Stimulated activated CD4-positive, alpha-beta T cell treated with anti-CD3 and anti-CD28 coated beads, Interleukin-12 subunit alpha, Interleukin-12 subunit beta, amount 100 ng/mL, for 24 hours (primary cell): Measurements from ENCODE around the gene ZNF407.
"Not testable (repeated sequence)": the region's sequence is repeated elsewhere in the genome, so short reads cannot be mapped to it uniquely, and the experiment has no call there.

Experiments
- DNase-seq, 2 experiments: peaks; one replicate each; pipeline ENCODE4 v3.0.0-alpha.2; 2020; ENCODE audit warnings: low read depth in 2 of 2

ZNF407 gene

DNA sequence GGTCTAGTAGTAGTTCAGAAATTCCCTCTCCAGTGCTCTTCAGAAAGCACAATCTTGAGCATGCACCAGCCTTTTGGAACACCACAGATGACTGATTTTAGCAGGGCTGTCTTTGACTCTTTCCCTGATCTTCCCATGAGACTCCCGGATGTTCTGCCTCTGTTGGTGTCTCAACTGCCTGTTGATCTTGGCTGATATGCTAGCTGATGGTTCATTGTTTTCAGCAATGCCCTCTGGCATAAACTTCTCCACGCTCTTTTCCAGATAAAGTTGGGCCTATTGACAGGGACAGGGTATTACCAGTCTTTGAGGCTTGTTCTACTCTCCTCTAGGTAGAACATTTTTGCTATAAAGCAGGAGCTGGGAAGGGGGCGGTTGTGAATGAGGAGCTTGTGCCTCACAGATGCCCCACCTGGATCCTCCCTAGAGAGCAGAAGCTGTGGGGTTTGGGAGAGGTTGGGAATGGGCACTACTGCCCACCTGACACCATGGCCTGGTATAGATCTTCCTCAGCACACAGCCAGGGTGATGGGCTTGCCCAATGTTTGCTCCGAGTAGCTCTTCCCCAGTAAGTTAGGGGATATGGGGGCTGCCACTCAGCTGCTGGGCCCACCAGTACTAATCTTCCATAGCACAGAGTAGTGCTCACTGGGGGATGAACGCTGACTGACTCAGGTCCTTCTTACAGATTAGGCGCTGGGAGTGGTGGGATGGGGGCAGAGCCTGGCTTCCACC, 500.0 kb downstream of the ZNF407 start:
- no peak for DNase-seq

GRCh38 chr18:75100832-75101630, 503.4 kb downstream of the ZNF407 start:
- DNase-seq = no peak

DNA sequence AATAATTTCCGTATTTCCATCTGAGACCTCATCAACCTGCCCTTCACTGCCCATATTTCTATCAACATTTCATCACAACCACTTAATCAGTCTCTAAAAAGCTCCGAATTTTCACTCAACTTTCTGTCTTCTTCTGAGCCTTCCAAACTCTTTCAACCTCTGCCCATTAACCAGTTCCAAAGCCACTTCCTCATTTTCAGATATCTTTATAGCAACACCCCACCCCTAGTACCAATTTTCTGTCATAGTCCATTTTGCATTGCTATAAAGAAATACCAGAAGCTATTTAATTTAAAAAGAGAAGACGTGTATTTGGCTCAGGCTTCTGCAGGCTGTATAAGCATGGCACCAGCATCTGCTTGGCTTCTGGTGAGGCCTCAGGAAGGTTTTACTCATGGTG, 504.2 kb downstream of the ZNF407 start:
- no peak for DNase-seq

GRCh38 chr18:75104029-75104428, 506.4 kb downstream of the ZNF407 start:
- DNase-seq = not testable (repeated sequence)

DNA sequence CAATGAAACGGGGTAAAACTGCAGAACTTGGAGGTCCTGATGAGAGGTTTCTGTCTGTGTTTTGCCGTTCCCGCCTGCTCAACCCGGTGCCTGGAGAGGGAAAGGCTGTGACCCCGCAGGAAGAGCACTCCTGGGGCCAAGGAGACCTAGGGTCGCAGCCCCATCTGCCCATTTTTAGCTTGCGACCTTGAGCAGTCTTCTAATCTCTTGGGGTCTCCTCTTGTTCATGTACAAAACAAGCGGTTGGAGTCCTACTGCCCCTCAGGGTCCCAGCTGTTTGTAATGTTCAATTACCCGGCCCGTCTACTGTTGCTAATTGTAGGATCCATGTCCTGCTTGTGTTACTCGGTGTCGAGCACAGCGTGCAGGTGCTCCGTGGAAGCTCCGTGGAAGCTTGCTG, 506.8 kb downstream of the ZNF407 start:
- DNase-seq = no peak

- no peak for DNase-seq
These were observed 508.0 kb downstream of the ZNF407 start for GRCh38 chr18:75105551-75106254.

DNA sequence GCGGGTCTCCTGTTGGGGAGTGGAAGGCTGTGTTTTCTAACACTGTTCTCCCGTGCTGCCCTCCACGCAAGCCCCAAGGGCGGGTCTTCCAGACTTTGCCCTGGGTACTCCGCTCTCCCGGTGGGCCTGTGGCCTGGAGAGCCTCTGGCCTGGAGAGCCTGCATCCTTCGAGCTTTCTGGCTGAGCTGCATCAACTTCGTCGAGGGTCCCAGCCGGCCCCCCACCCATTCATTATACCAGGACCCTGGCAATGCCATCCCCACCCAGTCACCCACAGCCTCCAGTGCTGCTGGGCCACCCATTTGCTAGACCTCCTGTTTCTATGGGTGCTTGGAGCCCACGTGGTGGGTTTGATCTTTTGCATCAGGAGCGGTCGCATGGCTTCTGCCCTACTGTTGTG, 509.1 kb downstream of the ZNF407 start:
- no peak for DNase-seq

DNA sequence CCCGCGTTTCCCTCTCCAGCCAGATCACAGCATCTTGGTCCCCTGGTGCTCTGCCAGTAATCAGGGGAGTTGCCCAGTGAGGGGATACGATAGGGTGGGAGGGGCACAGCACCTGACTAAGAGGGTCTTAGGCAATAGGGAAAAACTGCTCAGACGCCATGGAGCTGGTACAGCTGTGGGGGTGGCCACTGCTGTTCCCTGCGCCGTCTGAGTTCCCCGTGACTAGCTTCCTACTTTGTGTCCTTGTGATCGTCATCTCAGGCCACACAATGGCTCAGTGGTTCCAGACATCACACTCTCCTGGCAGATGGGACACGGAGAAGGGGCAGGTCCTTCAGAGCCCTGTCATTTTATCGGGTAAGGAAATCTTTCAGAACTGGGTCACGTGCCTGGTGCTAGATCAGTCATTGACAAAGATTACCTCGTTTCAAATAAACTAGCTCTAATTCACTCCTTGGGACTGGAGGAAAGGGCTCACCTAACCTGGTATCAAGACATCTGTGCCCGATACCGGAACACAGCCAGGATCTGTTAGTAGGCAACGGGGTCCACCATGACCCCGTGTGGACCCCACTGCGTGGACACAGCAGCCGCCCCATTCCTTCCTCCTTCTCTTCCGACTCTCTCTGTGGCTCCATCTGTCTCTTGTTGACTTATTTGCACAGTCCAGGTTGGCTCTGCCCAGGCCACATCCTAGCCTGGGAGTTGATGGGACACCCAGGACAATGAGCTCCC, 509.7 kb downstream of the ZNF407 start:
- DNase-seq = no peak

GRCh38 chr18:75107931-75108276, 510.2 kb downstream of the ZNF407 start:
- DNase-seq = no peak

GRCh38 chr18:75108579-75109318, 511.1 kb downstream of the ZNF407 start:
- DNase-seq = no peak

- DNase-seq = no peak
These were observed 511.6 kb downstream of the ZNF407 start for GRCh38 chr18:75109319-75109691.

GRCh38 chr18:75109819-75110218, 512.1 kb downstream of the ZNF407 start:
- DNase-seq = no peak

DNA sequence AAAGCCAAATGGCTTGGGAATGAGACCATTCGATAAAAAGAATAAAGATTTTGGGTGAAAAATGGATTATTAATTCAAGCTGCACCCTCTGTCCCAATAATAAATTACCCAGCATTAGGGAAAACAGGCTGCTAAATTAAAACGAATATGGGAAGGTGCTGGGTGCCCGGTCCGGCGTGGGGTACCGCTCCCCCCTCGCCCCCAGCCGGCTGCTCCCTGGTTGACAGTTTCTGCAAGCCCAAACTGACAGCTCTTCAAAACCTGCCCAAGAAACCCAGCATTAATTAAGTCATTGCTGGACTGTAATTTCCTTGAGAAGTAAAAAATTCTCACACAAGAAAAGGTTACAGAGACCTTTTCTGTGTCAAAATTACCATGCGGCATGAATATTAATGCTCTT, 512.6 kb downstream of the ZNF407 start:
- DNase-seq = no peak

- DNase-seq = no peak
These were observed 513.3 kb downstream of the ZNF407 start for GRCh38 chr18:75110846-75111415.

DNA sequence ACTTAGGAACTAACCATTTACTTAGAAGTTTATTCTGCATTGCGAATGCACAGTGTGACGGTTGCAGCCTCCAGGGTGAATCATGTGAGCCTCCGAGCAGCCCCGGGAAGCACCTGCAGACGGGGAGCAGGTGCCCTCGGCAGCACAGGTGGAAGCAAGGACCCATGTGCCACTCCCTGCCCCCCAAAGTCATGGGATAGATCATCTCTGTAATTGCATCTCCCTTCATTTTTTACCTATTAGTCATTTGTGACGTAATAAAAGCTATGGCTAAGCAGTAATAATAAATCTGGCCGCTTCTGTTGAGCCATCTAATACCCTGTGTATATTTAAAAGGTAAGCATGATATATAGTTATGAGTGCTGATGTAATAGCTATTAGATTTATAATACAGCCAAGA, 514.1 kb downstream of the ZNF407 start:
- DNase-seq = no peak

DNA sequence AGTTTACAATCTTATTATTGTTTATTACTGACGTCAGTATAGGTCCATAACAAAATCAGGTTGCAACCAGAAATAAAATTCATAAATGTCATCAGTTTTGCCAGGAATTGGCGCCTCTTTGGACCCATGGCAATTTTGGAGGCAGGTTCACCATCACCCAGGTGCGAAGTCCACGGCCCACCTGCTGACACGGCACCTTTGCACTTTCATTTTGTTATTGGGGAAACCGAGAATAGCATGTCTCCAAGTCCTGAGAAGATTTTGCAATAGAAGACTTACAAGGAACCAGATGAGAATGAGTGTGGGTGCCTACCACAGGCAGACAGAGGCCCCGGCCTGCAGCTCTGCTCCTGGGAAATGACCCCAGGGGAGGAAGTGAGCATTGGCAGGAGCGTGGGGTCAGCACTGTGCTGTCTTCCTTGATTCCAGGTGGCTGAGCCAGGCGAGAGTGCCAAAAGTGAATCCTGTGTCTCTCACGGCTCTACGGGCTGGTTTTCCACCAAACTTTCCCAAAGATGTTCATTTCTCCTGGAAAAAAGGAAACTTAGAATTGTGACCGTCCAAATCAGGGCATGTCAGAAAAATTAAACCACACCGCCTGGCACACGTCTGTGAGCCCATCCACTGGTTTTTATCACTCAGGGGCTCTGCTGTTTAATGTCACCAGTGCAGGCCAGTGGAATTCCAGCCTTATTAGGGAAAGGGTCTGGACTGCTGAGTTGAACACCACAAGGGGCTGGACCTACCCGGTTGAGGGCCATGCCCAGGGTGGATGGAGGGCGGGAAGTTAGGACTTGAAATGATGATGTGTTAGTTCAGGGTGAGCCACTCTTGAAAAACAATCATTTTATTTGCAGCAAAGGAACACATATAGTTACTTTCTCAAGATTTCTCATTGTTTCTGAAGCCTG, 514.8 kb downstream of the ZNF407 start:
- no peak for DNase-seq

GRCh38 chr18:75113455-75113854, 515.8 kb downstream of the ZNF407 start:
- no peak for DNase-seq

- DNase-seq = no peak
These were observed 516.6 kb downstream of the ZNF407 start for GRCh38 chr18:75114231-75114764.
